Measurements from ENCODE around the gene LAPTM5. TPM values are rescaled to one million over a fixed set of nuclear protein-coding genes. Genes with fewer than 3 reads are reported as not detected.

LAPTM5 gene
- total and polyA plus RNA-seq, 7 donors, result 3.0 to 14.5 (median 13.1) TPM

- DNase-seq (no peak), ATAC-seq (no peak)
- Histone ChIP-seq H3K27ac (peak overlapping the region; percentile 43), H3K27me3 (ENCODE audit: insufficient read depth in 3 of 3, low read length in 2 of 3) (no peaks in the 10 kb centered on the region), H3K4me1 (peaks cover 10% of the 10 kb centered on the region), H3K9me3 (no peaks in the 10 kb centered on the region), H3K36me3 (ENCODE audit: insufficient read depth in 1 of 2, low read depth in 1 of 2) (no peaks in the 10 kb centered on the region), H3K4me3 (no peak overlapping the region)
- TF ChIP-seq CTCF (IDR thresholded peaks at IDR 0.05), result no peak
- 84 to 90% (median 85%) methylated on average over 15 of the region's 15 CpGs for WGBS, 3 donors
- intact Hi-C loops (cut with DNase I), result no loop called here
These were observed 8.2 kb upstream of the LAPTM5 start for GRCh38 chr1:30765556-30766434.

GRCh38 chr1:30764939-30765555 is 7.5 kb upstream of the LAPTM5 start:
- Histone ChIP-seq H3K36me3 (ENCODE audit: insufficient read depth in 1 of 2, low read depth in 1 of 2) (no peaks in the 10 kb centered on the region), H3K27ac (peak overlapping the region; percentile 71), H3K4me3 (no peak overlapping the region), H3K4me1 (peaks cover 10% of the 10 kb centered on the region), H3K9me3 (no peaks in the 10 kb centered on the region), H3K27me3 (ENCODE audit: insufficient read depth in 3 of 3, low read length in 2 of 3) (no peaks in the 10 kb centered on the region)
- DNase-seq (no peak), ATAC-seq (peak; percentile 41 to 63 (median 60))
- WGBS, 3 donors, result 52 to 62% (median 61%) methylated on average over 18 of the region's 18 CpGs
- TF ChIP-seq CTCF (IDR thresholded peaks at IDR 0.05), result no peak
- intact Hi-C loops (cut with DNase I), result no loop called here

GRCh38 chr1:30764396-30764795 is 6.8 kb upstream of the LAPTM5 start:
- Histone ChIP-seq H3K9me3 (no peaks in the 10 kb centered on the region), H3K27ac (peak overlapping the region; percentile 71), H3K4me3 (no peak overlapping the region), H3K27me3 (ENCODE audit: insufficient read depth in 3 of 3, low read length in 2 of 3) (no peaks in the 10 kb centered on the region), H3K4me1 (peaks cover 10% of the 10 kb centered on the region), H3K36me3 (ENCODE audit: insufficient read depth in 1 of 2, low read depth in 1 of 2) (no peaks in the 10 kb centered on the region)
- ATAC-seq (no peak), DNase-seq (no peak)
- no peak for TF ChIP-seq CTCF (IDR thresholded peaks at IDR 0.05)
- 89 to 93% (median 91%) methylated on average over 5 of the region's 5 CpGs for WGBS, 3 donors
- intact Hi-C loops (cut with DNase I), result no loop called here

- intact Hi-C loops (cut with DNase I), result loop anchor here in 1 of 2 donors (2.0 kb wide), 1 partner anchor 19 kb away; no protein-coding TSS in a partner anchor
- peak; percentile 83 to 92 (median 88) for ATAC-seq
- no peaks in the 10 kb centered on the region for H3K36me3 ChIP-seq (ENCODE audit: insufficient read depth in 1 of 2, low read depth in 1 of 2)
- TF ChIP-seq CTCF (IDR thresholded peaks at IDR 0.05), result no peak
- no peak overlapping the region for H3K4me3 ChIP-seq
- no peaks in the 10 kb centered on the region for H3K9me3 ChIP-seq
- H3K27me3 ChIP-seq (ENCODE audit: insufficient read depth in 3 of 3, low read length in 2 of 3), result no peaks in the 10 kb centered on the region
- peak overlapping the region; percentile 71 for H3K27ac ChIP-seq
- peak in 1 of 2 donors; percentile 78 for DNase-seq
- 38 to 60% (median 47%) methylated on average over 10 of the region's 10 CpGs for WGBS, 3 donors
- H3K4me1 ChIP-seq, result peaks cover 10% of the 10 kb centered on the region
These were observed 6.2 kb upstream of the LAPTM5 start for GRCh38 chr1:30763651-30764248.

Data from psoas muscle (tissue), 8 donors.